Thoracic aorta (tissue), 2 donors: ENCODE results near the gene B4GALNT1. TPM values are rescaled to one million over a fixed set of nuclear protein-coding genes. Genes with fewer than 3 reads are reported as not detected.
"Not testable (repeated sequence)": the region's sequence is repeated elsewhere in the genome, so short reads cannot be mapped to it uniquely, and the experiment has no call there.

Source experiments
- ATAC-seq: fragments of 150-250 bp; one replicate; pipeline ENCODE4 v1.8.0; 2017; ENCODE audit warnings: low read depth; ENCODE audit not compliant: insufficient number of reproducible peaks, low FRiP score
- DNase-seq: peaks from one replicate; pipeline ENCODE4 v3.0.0-alpha.2; 2020; ENCODE audit warnings: low spot score
- H3K27ac ChIP-seq, 2 donors: fragments of 200-600 bp; sonication (generic); 1 replicate in 1 of 2; 2 replicates in 1 of 2; pipeline ENCODE4 v1.5.1; 2016; ENCODE audit warnings: mild to moderate bottlenecking in 2 of 2, moderate library complexity in 2 of 2
- H3K27me3 ChIP-seq: fragments of 200-600 bp; sonication (generic); replicated peaks from 2 replicates; pipeline ENCODE4 v1.6.0; 2016; ENCODE audit warnings: mild to moderate bottlenecking; ENCODE audit not compliant: insufficient read depth
- H3K36me3 ChIP-seq: fragments of 200-600 bp; sonication (generic); one replicate; pipeline ENCODE4 v1.5.1; 2016
- H3K4me1 ChIP-seq, 2 donors: fragments of 200-600 bp; sonication (generic); 1 replicate in 1 of 2; 2 replicates in 1 of 2; pipeline versions ENCODE4 v1.5.1 to v1.6.0; 2016; ENCODE audit warnings: low read depth in 2 of 2, mild to moderate bottlenecking in 1 of 2; ENCODE audit not compliant: control insufficient read depth in 1 of 2
- H3K4me3 ChIP-seq: fragments of 200-600 bp; sonication (generic); 2 replicates; pipeline ENCODE4 v1.5.1; 2016; ENCODE audit warnings: mild to moderate bottlenecking
- H3K9me3 ChIP-seq: fragments of 200-600 bp; sonication (generic); 2 replicates; pipeline ENCODE4 v1.5.1; 2016
- CTCF ChIP-seq: fragments of 200-600 bp; sonication (generic); IDR thresholded peaks from one replicate; pipeline ENCODE4 v1.5.1; 2019; ENCODE audit warnings: antibody characterized with exemption
- total RNA-seq, 2 donors: library from RNA; depleted of rRNA; stranded (reverse); fragments of >200 nt; gene quantifications; one replicate each; pipeline versions ENCODE4 v1.1.0 to v1.2.3, GENCODE V29; 2016

B4GALNT1 gene
- total RNA-seq, 2 donors from 2014 or later, result 4.0 to 11.0 TPM

- Histone ChIP-seq H3K27ac (no peak overlapping the region), H3K4me1 (no peaks in the 10 kb centered on the region), H3K4me3 (no peak overlapping the region), H3K36me3 (no peaks in the 10 kb centered on the region), H3K9me3 (no peaks in the 10 kb centered on the region), H3K27me3 (no peaks in the 10 kb centered on the region)
- DNase-seq, result no peak
- TF ChIP-seq CTCF, result no peak
- no peak for ATAC-seq
Measured at GRCh38 chr12:57666897-57667296, 33.9 kb upstream of the B4GALNT1 start.

- not testable (repeated sequence) for ATAC-seq, DNase-seq
Measured at GRCh38 chr12:57665066-57665820, 32.2 kb upstream of the B4GALNT1 start.

GRCh38 chr12:57661376-57661775 lies 28.4 kb upstream of the B4GALNT1 start:
- DNase-seq (no peak), ATAC-seq (no peak)
- H3K4me3 ChIP-seq, result no peak overlapping the region
- H3K27me3 ChIP-seq, result no peaks in the 10 kb centered on the region
- TF ChIP-seq CTCF, result no peak
- H3K27ac ChIP-seq, result no peak overlapping the region
- H3K4me1 ChIP-seq, result no peaks in the 10 kb centered on the region
- H3K9me3 ChIP-seq, result no peaks in the 10 kb centered on the region
- H3K36me3 ChIP-seq, result no peaks in the 10 kb centered on the region

More at GRCh38 chr12:57665066-57665820, 32.2 kb upstream of the B4GALNT1 start:
- not testable (repeated sequence) for H3K36me3 ChIP-seq, H3K9me3 ChIP-seq, H3K27ac ChIP-seq, H3K4me3 ChIP-seq, H3K4me1 ChIP-seq, H3K27me3 ChIP-seq

GRCh38 chr12:57658890-57659289 lies 25.9 kb upstream of the B4GALNT1 start:
- ATAC-seq (no peak), DNase-seq (no peak)
- H3K27me3 ChIP-seq, result no peaks in the 10 kb centered on the region
- no peak for TF ChIP-seq CTCF
- no peak overlapping the region for H3K4me3 ChIP-seq
- H3K36me3 ChIP-seq, result no peaks in the 10 kb centered on the region
- no peaks in the 10 kb centered on the region for H3K4me1 ChIP-seq
- H3K9me3 ChIP-seq, result no peaks in the 10 kb centered on the region
- H3K27ac ChIP-seq, result no peak overlapping the region

- TF ChIP-seq CTCF, result no peak
- Histone ChIP-seq H3K9me3 (no peaks in the 10 kb centered on the region), H3K4me1 (no peaks in the 10 kb centered on the region), H3K27ac (no peak overlapping the region), H3K4me3 (no peak overlapping the region), H3K36me3 (no peaks in the 10 kb centered on the region), H3K27me3 (no peaks in the 10 kb centered on the region)
- no peak for DNase-seq
- no peak for ATAC-seq
Measured at GRCh38 chr12:57657744-57658143, 24.7 kb upstream of the B4GALNT1 start.

- not testable (repeated sequence) for H3K4me3 ChIP-seq, H3K9me3 ChIP-seq, H3K27ac ChIP-seq, ATAC-seq, DNase-seq, H3K36me3 ChIP-seq, H3K4me1 ChIP-seq, H3K27me3 ChIP-seq
Measured at GRCh38 chr12:57656408-57656807, 23.4 kb upstream of the B4GALNT1 start.
